Common myeloid progenitor, CD34-positive (primary cell): ENCODE results near the gene KRT40.

Experiments used
- CTCF ChIA-PET: fragments of 350-600 bp; sonication (Branson Sonifier 250); formaldehyde crosslinking; loops from one replicate; lab custom pipeline; 2021; ENCODE audit warnings: antibody characterized with exemption; lab: Charles Lee
- POLR2A ChIA-PET: fragments of 350-600 bp; sonication (Branson Sonifier 250); formaldehyde crosslinking; loops from one replicate; lab custom pipeline; 2021; ENCODE audit warnings: antibody characterized with exemption; lab: Charles Lee
- DNase-seq, 3 donors: peaks; one replicate each; pipeline versions ENCODE4 v3.0.0 to v3.0.0-alpha.2; 2013
- H3K27ac ChIP-seq, 2 experiments: 1 replicate in 1 of 2; 2 replicates in 1 of 2; pipeline ENCODE4 v1.7.0; 2013; ENCODE audit warnings: inconsistent platforms in 2 of 2, low read length in 2 of 2, mild to moderate bottlenecking in 2 of 2, low read depth in 1 of 2, moderate library complexity in 1 of 2; ENCODE audit not compliant: severe bottlenecking in 2 of 2, insufficient read depth in 1 of 2, poor library complexity in 1 of 2
- H3K27me3 ChIP-seq, 5 experiments: replicated peaks in 2 of 5; 1 replicate in 3 of 5; 2 replicates in 2 of 5; pipeline versions ENCODE4 v1.6.1 to v1.7.0; 2013; ENCODE audit warnings: low read length in 4 of 5, mild to moderate bottlenecking in 2 of 5, moderate library complexity in 2 of 5, inconsistent platforms in 1 of 5; ENCODE audit not compliant: insufficient read depth in 5 of 5, control insufficient read depth in 4 of 5
- H3K36me3 ChIP-seq, 4 experiments: 1 replicate in 2 of 4; 2 replicates in 2 of 4; pipeline versions ENCODE4 v1.6.1 to v1.7.0; 2013; ENCODE audit warnings: low read length in 3 of 4, control low read depth in 1 of 4, mild to moderate bottlenecking in 1 of 4; ENCODE audit not compliant: control insufficient read depth in 4 of 4, insufficient read depth in 4 of 4
- H3K4me1 ChIP-seq, 4 experiments: 1 replicate in 3 of 4; 2 replicates in 1 of 4; pipeline versions ENCODE4 v1.6.1 to v1.7.1; 2013; ENCODE audit warnings: low read length in 3 of 4, mild to moderate bottlenecking in 3 of 4, control low read depth in 1 of 4, inconsistent platforms in 1 of 4, moderate library complexity in 1 of 4; ENCODE audit not compliant: control insufficient read depth in 4 of 4, insufficient read depth in 4 of 4; ENCODE audit errors: control extremely low read depth in 1 of 4
- H3K4me3 ChIP-seq, 7 experiments: 1 replicate in 4 of 7; 2 replicates in 3 of 7; pipeline versions ENCODE4 v1.5.1 to v1.7.0; 2013; ENCODE audit warnings: mild to moderate bottlenecking in 7 of 7, low read length in 6 of 7, moderate library complexity in 6 of 7, inconsistent platforms in 2 of 7, low read depth in 2 of 7, control low read depth in 1 of 7; ENCODE audit not compliant: insufficient read depth in 4 of 7, control insufficient read depth in 1 of 7; ENCODE audit errors: extremely low read depth in 1 of 7
- H3K9me3 ChIP-seq, 5 experiments: 1 replicate in 4 of 5; 2 replicates in 1 of 5; pipeline versions ENCODE4 v1.6.1 to v1.7.1; 2013; ENCODE audit warnings: low read length in 4 of 5, mild to moderate bottlenecking in 2 of 5, inconsistent platforms in 1 of 5, low read depth in 1 of 5, moderate library complexity in 1 of 5; ENCODE audit not compliant: control insufficient read depth in 4 of 5, insufficient read depth in 2 of 5; ENCODE audit errors: control extremely low read depth in 1 of 5
- WGBS: methylation state at CpG from one replicate; pipeline ENCODE4 v1.1.5; 2013; ENCODE audit not compliant: insufficient coverage; 5-methylcytosine and 5-hydroxymethylcytosine counted together

KRT40 gene

GRCh38 chr17:40986920-40987319 lies 2.8 kb upstream of the KRT40 start:
- ChIA-PET POLR2A (no interaction called here), CTCF (no interaction called here)
- Histone ChIP-seq H3K4me1 (no peaks in the 10 kb centered on the region), H3K27ac (no peak overlapping the region), H3K27me3 (peaks cover 0 to 10% (median 4%) of the 10 kb centered on the region in 5 experiments), H3K4me3 (no peak overlapping the region), H3K36me3 (no peaks in the 10 kb centered on the region), H3K9me3 (peaks cover 0 to 1% (median 0%) of the 10 kb centered on the region in 5 experiments)
- WGBS: 95% methylated on average over 8 of the region's 8 CpGs
- no peak for DNase-seq

- ChIA-PET POLR2A (no interaction called here), CTCF (no interaction called here)
- Histone ChIP-seq H3K36me3 (no peaks in the 10 kb centered on the region), H3K4me1 (no peaks in the 10 kb centered on the region), H3K9me3 (no peaks in the 10 kb centered on the region), H3K27ac (no peak overlapping the region), H3K4me3 (no peak overlapping the region), H3K27me3 (peaks cover 0 to 8% (median 5%) of the 10 kb centered on the region in 5 experiments)
- DNase-seq: no peak
- WGBS: 40% methylated on average over 1 of the region's 5 CpGs
Measured at GRCh38 chr17:40981115-40981514, 3.0 kb downstream of the KRT40 start.

- Histone ChIP-seq H3K4me1 (no peaks in the 10 kb centered on the region), H3K36me3 (no peaks in the 10 kb centered on the region), H3K27ac (no peak overlapping the region), H3K27me3 (peaks cover 0 to 8% (median 5%) of the 10 kb centered on the region in 5 experiments), H3K4me3 (no peak overlapping the region), H3K9me3 (no peaks in the 10 kb centered on the region)
- CTCF ChIA-PET: interaction anchor here (0.6 kb wide), 1 partner anchor 45 kb away, joined by 5 read pairs; no protein-coding TSS in a partner anchor
- DNase-seq: no peak
- WGBS: 91% methylated on average over 8 of the region's 8 CpGs
- POLR2A ChIA-PET: no interaction called here
Measured at GRCh38 chr17:40980596-40980995, 3.5 kb downstream of the KRT40 start.

- ChIA-PET CTCF (interaction anchor here (0.6 kb wide), 1 partner anchor 45 kb away, joined by 5 read pairs; no protein-coding TSS in a partner anchor), POLR2A (no interaction called here)
- DNase-seq: no peak
- 96% methylated on average over 2 of the region's 3 CpGs for WGBS
- Histone ChIP-seq H3K4me1 (no peaks in the 10 kb centered on the region), H3K4me3 (no peak overlapping the region), H3K9me3 (no peaks in the 10 kb centered on the region), H3K27me3 (peaks cover 2 to 8% (median 5%) of the 10 kb centered on the region in 5 experiments), H3K27ac (no peak overlapping the region), H3K36me3 (no peaks in the 10 kb centered on the region)
Measured at GRCh38 chr17:40980117-40980516, 4.0 kb downstream of the KRT40 start.

- no peaks in the 10 kb centered on the region for H3K9me3 ChIP-seq
- ChIA-PET POLR2A (interaction anchor here (0.9 kb wide), 1 partner anchor 10 kb away, joined by 3 read pairs; no protein-coding TSS in a partner anchor), CTCF (interaction anchor here (1.0 kb wide), 1 partner anchor 344 kb away, joined by 3 read pairs; no protein-coding TSS in a partner anchor)
- no peaks in the 10 kb centered on the region for H3K36me3 ChIP-seq
- H3K4me1 ChIP-seq: no peaks in the 10 kb centered on the region
- 96% methylated on average over 13 of the region's 13 CpGs for WGBS
- no peak overlapping the region for H3K4me3 ChIP-seq
- DNase-seq: no peak
- no peak overlapping the region for H3K27ac ChIP-seq
- peaks cover 0 to 6% (median 2%) of the 10 kb centered on the region in 5 experiments for H3K27me3 ChIP-seq
Measured at GRCh38 chr17:40978575-40979151, 5.5 kb downstream of the KRT40 start.

- Histone ChIP-seq H3K36me3 (no peaks in the 10 kb centered on the region), H3K27ac (no peak overlapping the region), H3K9me3 (no peaks in the 10 kb centered on the region), H3K4me3 (no peak overlapping the region), H3K4me1 (no peaks in the 10 kb centered on the region), H3K27me3 (peaks cover 0 to 8% (median 2%) of the 10 kb centered on the region in 5 experiments)
- ChIA-PET CTCF (no interaction called here), POLR2A (no interaction called here)
- no peak for DNase-seq
Measured at GRCh38 chr17:40975516-40975915, 8.6 kb downstream of the KRT40 start.

GRCh38 chr17:40974366-40974765 lies 9.8 kb downstream of the KRT40 start:
- DNase-seq: no peak
- Histone ChIP-seq H3K4me1 (no peaks in the 10 kb centered on the region), H3K27ac (no peak overlapping the region), H3K4me3 (no peak overlapping the region), H3K36me3 (no peaks in the 10 kb centered on the region), H3K9me3 (no peaks in the 10 kb centered on the region), H3K27me3 (peaks cover 0 to 8% (median 2%) of the 10 kb centered on the region in 5 experiments)
- ChIA-PET CTCF (no interaction called here), POLR2A (no interaction called here)
- 71% methylated on average over 2 of the region's 3 CpGs for WGBS
